ENCODE measurements around the gene PDE5A. TPM values are rescaled to one million over a fixed set of nuclear protein-coding genes. Genes with fewer than 3 reads are reported as not detected.

Gene PDE5A
- total and polyA plus RNA-seq, 2 donors from 2014 or later: 3.9 to 29.4 TPM

DNA sequence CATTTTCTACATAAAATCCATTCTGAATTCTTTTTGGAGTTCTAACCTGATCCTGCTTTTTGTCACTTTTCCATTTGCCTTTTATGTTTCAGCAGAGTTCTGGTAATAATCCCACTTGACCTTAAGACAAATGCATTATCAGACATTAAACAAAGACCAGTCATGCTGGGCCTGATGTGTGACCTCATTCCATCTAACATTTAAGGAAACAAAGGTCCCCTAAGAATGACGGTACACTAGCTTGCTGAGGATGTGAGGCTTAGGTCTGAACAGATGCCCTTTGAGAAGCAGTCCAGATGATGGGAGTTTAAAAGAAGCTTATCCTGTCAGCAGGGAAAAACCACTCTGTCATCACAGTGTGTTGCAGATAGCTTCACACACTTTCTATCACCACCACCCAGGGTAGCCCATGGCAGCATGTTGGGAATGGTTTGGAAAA is 38.1 kb upstream of the PDE5A start:
- Histone ChIP-seq H3K4me3 (ENCODE audit: low read length in 3 of 3) (no peak overlapping the region), H3K27ac (ENCODE audit: low read depth in 2 of 2, low read length in 2 of 2) (no peak overlapping the region), H3K4me1 (ENCODE audit: control insufficient read depth in 2 of 3, insufficient read depth in 2 of 3, low read depth in 1 of 3, low read length in 3 of 3) (no peaks in the 10 kb centered on the region), H3K9me3 (ENCODE audit: control insufficient read depth in 2 of 3, insufficient read depth in 1 of 3, low read length in 3 of 3) (no peaks in the 10 kb centered on the region), H3K9ac (ENCODE audit: low read length in 3 of 3) (no peak overlapping the region), H3K27me3 (ENCODE audit: control insufficient read depth, insufficient read depth, low read length) (no peaks in the 10 kb centered on the region), H3K36me3 (ENCODE audit: control insufficient read depth in 2 of 3, insufficient read depth in 3 of 3, low read length in 3 of 3) (no peaks in the 10 kb centered on the region)
- TF ChIP-seq, protein P1, sequence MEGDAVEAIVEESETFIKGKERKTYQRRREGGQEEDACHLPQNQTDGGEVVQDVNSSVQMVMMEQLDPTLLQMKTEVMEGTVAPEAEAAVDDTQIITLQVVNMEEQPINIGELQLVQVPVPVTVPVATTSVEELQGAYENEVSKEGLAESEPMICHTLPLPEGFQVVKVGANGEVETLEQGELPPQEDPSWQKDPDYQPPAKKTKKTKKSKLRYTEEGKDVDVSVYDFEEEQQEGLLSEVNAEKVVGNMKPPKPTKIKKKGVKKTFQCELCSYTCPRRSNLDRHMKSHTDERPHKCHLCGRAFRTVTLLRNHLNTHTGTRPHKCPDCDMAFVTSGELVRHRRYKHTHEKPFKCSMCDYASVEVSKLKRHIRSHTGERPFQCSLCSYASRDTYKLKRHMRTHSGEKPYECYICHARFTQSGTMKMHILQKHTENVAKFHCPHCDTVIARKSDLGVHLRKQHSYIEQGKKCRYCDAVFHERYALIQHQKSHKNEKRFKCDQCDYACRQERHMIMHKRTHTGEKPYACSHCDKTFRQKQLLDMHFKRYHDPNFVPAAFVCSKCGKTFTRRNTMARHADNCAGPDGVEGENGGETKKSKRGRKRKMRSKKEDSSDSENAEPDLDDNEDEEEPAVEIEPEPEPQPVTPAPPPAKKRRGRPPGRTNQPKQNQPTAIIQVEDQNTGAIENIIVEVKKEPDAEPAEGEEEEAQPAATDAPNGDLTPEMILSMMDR (IDR thresholded peaks at IDR 0.05; ENCODE audit: borderline replicate concordance, extremely low read depth, insufficient read depth): no peak
- no peak for DNase-seq
- intact Hi-C loops (cut with DNase I): no loop called here
- no peak for FAIRE-seq

DNA sequence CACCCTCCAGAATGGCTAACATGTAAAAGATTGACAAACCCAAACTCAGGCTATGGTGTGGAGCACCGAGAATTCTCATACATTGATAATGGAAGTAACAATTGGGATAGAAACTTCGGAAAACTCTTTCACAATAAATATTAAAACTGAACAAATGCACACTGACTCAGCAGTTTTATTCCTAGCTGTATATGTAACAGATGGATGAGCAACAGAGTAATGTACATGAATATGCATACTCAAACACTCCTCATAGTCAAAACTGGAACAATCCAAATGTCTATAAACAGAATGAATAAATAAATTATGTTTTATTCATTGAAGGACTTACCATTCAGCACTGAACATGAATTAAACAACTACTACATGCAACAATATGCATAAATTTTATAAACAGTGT is 37.1 kb upstream of the PDE5A start:
- intact Hi-C loops (cut with DNase I): no loop called here
- FAIRE-seq (no peak), DNase-seq (no peak)
- H3K9me3 ChIP-seq (ENCODE audit: control insufficient read depth in 2 of 3, insufficient read depth in 1 of 3, low read length in 3 of 3): no peaks in the 10 kb centered on the region
- no peaks in the 10 kb centered on the region for H3K4me1 ChIP-seq (ENCODE audit: control insufficient read depth in 2 of 3, insufficient read depth in 2 of 3, low read depth in 1 of 3, low read length in 3 of 3)
- TF ChIP-seq, protein P1 (IDR thresholded peaks at IDR 0.05; ENCODE audit: borderline replicate concordance, extremely low read depth, insufficient read depth): no peak
- no peak overlapping the region for H3K4me3 ChIP-seq (ENCODE audit: low read length in 3 of 3)
- no peak overlapping the region for H3K27ac ChIP-seq (ENCODE audit: low read depth in 2 of 2, low read length in 2 of 2)
- no peaks in the 10 kb centered on the region for H3K27me3 ChIP-seq (ENCODE audit: control insufficient read depth, insufficient read depth, low read length)
- H3K9ac ChIP-seq (ENCODE audit: low read length in 3 of 3): no peak overlapping the region
- H3K36me3 ChIP-seq (ENCODE audit: control insufficient read depth in 2 of 3, insufficient read depth in 3 of 3, low read length in 3 of 3): no peaks in the 10 kb centered on the region

DNA sequence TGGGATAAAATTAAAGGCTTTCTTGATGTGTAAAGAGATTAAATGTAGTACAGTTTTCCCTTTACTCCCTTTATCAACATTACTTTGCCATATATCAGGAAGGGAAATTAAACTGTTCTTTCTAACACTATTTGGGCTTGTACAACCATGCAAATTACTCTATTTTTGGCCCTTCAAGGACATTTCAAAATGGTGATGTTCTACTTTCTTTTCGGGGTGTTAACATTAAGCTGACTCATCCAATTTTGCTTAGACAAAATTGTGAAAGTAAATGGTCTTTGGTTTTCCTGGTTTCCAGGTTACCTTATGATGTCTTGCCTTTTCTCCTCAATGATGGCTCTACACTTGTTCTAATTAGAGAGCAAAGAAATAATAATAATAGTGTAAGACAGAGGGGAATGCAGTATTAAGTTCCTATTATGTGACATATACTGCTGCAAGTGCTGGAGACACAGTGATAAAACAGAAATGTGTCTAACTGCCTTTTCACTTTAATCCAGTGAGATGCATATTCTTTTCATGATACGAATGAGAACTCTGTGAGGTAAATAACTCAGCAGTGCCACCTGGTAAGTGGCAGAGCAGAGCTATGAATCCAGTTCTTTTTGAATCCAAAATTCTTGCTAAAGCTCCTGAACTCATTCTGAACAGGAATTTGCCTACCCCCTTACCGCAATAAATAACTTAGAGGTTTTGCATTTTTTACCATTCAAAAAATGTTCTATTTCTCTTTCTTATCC is 35.7 kb upstream of the PDE5A start:
- Histone ChIP-seq H3K4me1 (ENCODE audit: control insufficient read depth in 2 of 3, insufficient read depth in 2 of 3, low read depth in 1 of 3, low read length in 3 of 3) (no peaks in the 10 kb centered on the region), H3K4me3 (ENCODE audit: low read length in 3 of 3) (peak overlapping the region in 1 of 3 donors; percentile 2)

More for the DNA sequence above, 35.7 kb upstream of the PDE5A start:
- H3K9me3 ChIP-seq (ENCODE audit: control insufficient read depth in 2 of 3, insufficient read depth in 1 of 3, low read length in 3 of 3): no peaks in the 10 kb centered on the region
- intact Hi-C loops (cut with DNase I): no loop called here
- DNase-seq (no peak), FAIRE-seq (no peak)
- H3K36me3 ChIP-seq (ENCODE audit: control insufficient read depth in 2 of 3, insufficient read depth in 3 of 3, low read length in 3 of 3): no peaks in the 10 kb centered on the region
- H3K27ac ChIP-seq (ENCODE audit: low read depth in 2 of 2, low read length in 2 of 2): no peak overlapping the region
- TF ChIP-seq, protein P1 (IDR thresholded peaks at IDR 0.05; ENCODE audit: borderline replicate concordance, extremely low read depth, insufficient read depth): no peak
- H3K9ac ChIP-seq (ENCODE audit: low read length in 3 of 3): no peak overlapping the region
- no peaks in the 10 kb centered on the region for H3K27me3 ChIP-seq (ENCODE audit: control insufficient read depth, insufficient read depth, low read length)

All from kidney (tissue), 14 donors.